GM10248 (cell line): Measurements from ENCODE around the gene TM4SF4.

Experiments used
- CTCF ChIA-PET: fragments of 300-600 bp; sonication (Branson Sonifier 250); formaldehyde crosslinking; extraction: SDS; loops from one replicate; lab custom pipeline; 2021; ENCODE audit warnings: antibody characterized with exemption; lab: Yijun Ruan, JAX
- POLR2A ChIA-PET: fragments of 350-650 bp; sonication (Branson Sonifier 250); formaldehyde crosslinking; extraction: SDS; loops from one replicate; lab custom pipeline; 2020; ENCODE audit warnings: antibody characterized with exemption; lab: Yijun Ruan, JAX
- DNase-seq: peaks from one replicate; pipeline ENCODE4 v3.0.0; 2012; ENCODE audit errors: extremely low spot score
- CTCF ChIP-seq: IDR thresholded peaks from 2 replicates; pipeline ENCODE4 v1.5.1; 2012; ENCODE audit warnings: mild to moderate bottlenecking, low read depth; ENCODE audit errors: extremely low read depth, missing control alignments, control extremely low read depth

The TM4SF4 gene

GRCh38 chr3:149534082-149534481, 59.6 kb downstream of the TM4SF4 start:
- no peak for DNase-seq
- no peak for TF ChIP-seq CTCF
- POLR2A ChIA-PET, result no interaction called here
- CTCF ChIA-PET, result interaction anchor here (0.9 to 3.6 kb wide), 9 partner anchors 21 to 242 kb away, joined by 3 to 15 read pairs (median 4); no protein-coding TSS in a partner anchor

- TF ChIP-seq CTCF, result no peak
- ChIA-PET CTCF (interaction anchor here (0.7 to 3.6 kb wide), 9 partner anchors 15 to 242 kb away, joined by 3 to 15 read pairs (median 4); no protein-coding TSS in a partner anchor), POLR2A (no interaction called here)
- no peak for DNase-seq
Observed at GRCh38 chr3:149534671-149535332, 60.3 kb downstream of the TM4SF4 start.

- no peak for DNase-seq
- ChIA-PET CTCF (interaction anchor here (1.0 to 3.6 kb wide), 4 partner anchors 16 to 236 kb away, joined by 3 to 15 read pairs (median 4); no protein-coding TSS in a partner anchor), POLR2A (no interaction called here)
- TF ChIP-seq CTCF, result no peak
Observed at GRCh38 chr3:149535333-149535685, 60.8 kb downstream of the TM4SF4 start.

- no peak for TF ChIP-seq CTCF
- DNase-seq, result no peak
- CTCF ChIA-PET, result interaction anchor here (1.0 kb wide), 1 partner anchor 235 kb away, joined by 3 read pairs; no protein-coding TSS in a partner anchor
- POLR2A ChIA-PET, result interaction anchor here (0.6 kb wide), 1 partner anchor 82 kb away, joined by 3 read pairs; no protein-coding TSS in a partner anchor
Observed at GRCh38 chr3:149536429-149536828, 61.9 kb downstream of the TM4SF4 start.

GRCh38 chr3:149538371-149538770, 63.9 kb downstream of the TM4SF4 start:
- no peak for DNase-seq
- ChIA-PET POLR2A (no interaction called here), CTCF (no interaction called here)
- no peak for TF ChIP-seq CTCF

- CTCF ChIA-PET, result interaction anchor here (2.1 to 2.2 kb wide), 3 partner anchors 10 to 267 kb away, joined by 5 to 8 read pairs (median 7); no protein-coding TSS in a partner anchor
- POLR2A ChIA-PET, result no interaction called here
- no peak for TF ChIP-seq CTCF
- DNase-seq, result no peak
Observed at GRCh38 chr3:149541091-149541491, 66.6 kb downstream of the TM4SF4 start.
